Transverse colon (tissue), 4 donors: ENCODE results near the gene CNDP1. TPM values are rescaled to one million over a fixed set of nuclear protein-coding genes. Genes with fewer than 3 reads are reported as not detected.
A peak's percentile ranks its signal among the peaks of the same experiment; 100 is the strongest.

Source experiments
- DNase-seq: peaks from one replicate; pipeline ENCODE4 v3.0.0-alpha.2; 2019
- H3K27ac ChIP-seq, 4 donors: fragments of 200-600 bp; sonication (generic); 2 replicates each; pipeline ENCODE4 v1.5.1; 2016 to 2018; ENCODE audit warnings: inconsistent platforms in 4 of 4
- H3K27me3 ChIP-seq: fragments of 200-600 bp; sonication (generic); 2 replicates; pipeline ENCODE4 v1.5.1; 2017; ENCODE audit warnings: inconsistent platforms
- H3K36me3 ChIP-seq, 4 donors: fragments of 200-600 bp; sonication (generic); 2 replicates each; pipeline ENCODE4 v1.5.1; 2017 to 2019; ENCODE audit warnings: inconsistent platforms in 4 of 4
- H3K4me1 ChIP-seq, 4 donors: fragments of 200-600 bp; sonication (generic); 2 replicates each; pipeline ENCODE4 v1.5.1; 2017 to 2020; ENCODE audit warnings: inconsistent platforms in 4 of 4
- H3K4me3 ChIP-seq, 4 donors: fragments of 200-600 bp; sonication (generic); 1 replicate in 1 of 4; 2 replicates in 3 of 4; pipeline versions ENCODE4 v1.5.1 to v1.6.1; 2017 to 2019; ENCODE audit warnings: inconsistent platforms in 4 of 4
- H3K9me3 ChIP-seq, 2 donors: fragments of 200-600 bp; sonication (generic); 2 replicates each; pipeline ENCODE4 v1.5.1; 2017 to 2019; ENCODE audit warnings: inconsistent platforms in 2 of 2
- EP300 ChIP-seq: sonication (generic); formaldehyde crosslinking; IDR thresholded peaks from one replicate; pipeline ENCODE4 v1.6.1; 2017; ENCODE audit warnings: antibody characterized with exemption, low read depth
- POLR2A ChIP-seq: fragments of 450-650 bp; IDR thresholded peaks from one replicate; pipeline ENCODE4 v1.6.1; 2016; ENCODE audit warnings: antibody characterized with exemption, mild to moderate bottlenecking, moderate library complexity
- POLR2AphosphoS5 ChIP-seq, 3 donors: sonication (generic); formaldehyde crosslinking; IDR thresholded peaks; one replicate each; pipeline ENCODE4 v1.6.1; 2016; ENCODE audit warnings: antibody characterized with exemption in 3 of 3
- WGBS, 2 donors: methylation state at CpG; one replicate each; pipeline ENCODE4 v1.1.5; 2018; ENCODE audit warnings: low coverage in 1 of 2; 5-methylcytosine and 5-hydroxymethylcytosine counted together
- in situ Hi-C, 4 donors: fragments of 200-750 bp; cut with MboI; loops; one replicate each; pipeline versions ENCODE4 v1.15.0 to v1.15.1; 2017; ENCODE audit warnings: low sequenced_read_pairs in 3 of 4, low pct_ligation_motif_present in 1 of 4, low pct_unique_long_range_greater_than_20kb in 1 of 4
- intact Hi-C: fragments of 100-400 bp; cut with DNase I; formaldehyde crosslinking; loops from one replicate; pipeline ENCODE4 v1.15.1; 2023; ENCODE audit warnings: low total_unique reads
- total RNA-seq, 4 donors: library from RNA; depleted of rRNA; stranded (reverse); fragments of >200 nt; gene quantifications; one replicate each; pipeline ENCODE4 v1.1.0, GENCODE V29; 2016
- TF ChIP-seq, protein P1 (sequence below), 5 experiments: fragments of 200-600 bp in 3 of 5; fragments of 450-650 bp in 2 of 5; sonication (generic) in 3 of 5; IDR thresholded peaks; 1 replicate in 2 of 5; 2 replicates in 3 of 5; pipeline ENCODE4 v1.5.1; 2016 to 2017; ENCODE audit warnings: antibody characterized with exemption in 5 of 5, inconsistent platforms in 3 of 5, mild to moderate bottlenecking in 2 of 5, moderate library complexity in 1 of 5

The CNDP1 gene
- total RNA-seq, 4 donors from 2014 or later: not detected

- H3K4me1 ChIP-seq: peaks cover 5 to 11% (median 7%) of the 10 kb centered on the region in 4 donors
- TF ChIP-seq POLR2A (no peak), POLR2AphosphoS5 (IDR thresholded peaks at IDR 0.05) (no peak), EP300 (no peak)
- TF ChIP-seq, protein P1, sequence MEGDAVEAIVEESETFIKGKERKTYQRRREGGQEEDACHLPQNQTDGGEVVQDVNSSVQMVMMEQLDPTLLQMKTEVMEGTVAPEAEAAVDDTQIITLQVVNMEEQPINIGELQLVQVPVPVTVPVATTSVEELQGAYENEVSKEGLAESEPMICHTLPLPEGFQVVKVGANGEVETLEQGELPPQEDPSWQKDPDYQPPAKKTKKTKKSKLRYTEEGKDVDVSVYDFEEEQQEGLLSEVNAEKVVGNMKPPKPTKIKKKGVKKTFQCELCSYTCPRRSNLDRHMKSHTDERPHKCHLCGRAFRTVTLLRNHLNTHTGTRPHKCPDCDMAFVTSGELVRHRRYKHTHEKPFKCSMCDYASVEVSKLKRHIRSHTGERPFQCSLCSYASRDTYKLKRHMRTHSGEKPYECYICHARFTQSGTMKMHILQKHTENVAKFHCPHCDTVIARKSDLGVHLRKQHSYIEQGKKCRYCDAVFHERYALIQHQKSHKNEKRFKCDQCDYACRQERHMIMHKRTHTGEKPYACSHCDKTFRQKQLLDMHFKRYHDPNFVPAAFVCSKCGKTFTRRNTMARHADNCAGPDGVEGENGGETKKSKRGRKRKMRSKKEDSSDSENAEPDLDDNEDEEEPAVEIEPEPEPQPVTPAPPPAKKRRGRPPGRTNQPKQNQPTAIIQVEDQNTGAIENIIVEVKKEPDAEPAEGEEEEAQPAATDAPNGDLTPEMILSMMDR (IDR thresholded peaks at IDR 0.05): no peak
- no peak for DNase-seq
- no peaks in the 10 kb centered on the region for H3K27me3 ChIP-seq
- intact Hi-C loops (loop anchor here (10.0 kb wide), 1 partner anchor 135 kb away; no protein-coding TSS in a partner anchor), in situ Hi-C loops (loop anchor here (5.0 to 25.0 kb wide), 3 partner anchors 135 to 723 kb away; partner anchors contain the start of genes PTGR3 (in 1 of the 4) and TSHZ1 (in 1 of the 4))
- no peaks in the 10 kb centered on the region for H3K36me3 ChIP-seq
- H3K27ac ChIP-seq: no peak overlapping the region
- H3K4me3 ChIP-seq: no peak overlapping the region
- WGBS, 2 donors: 60% methylated on average over 7 of the region's 7 CpGs; no CpG with 5 or more reads in 1 of the 2 donors
- H3K9me3 ChIP-seq: no peaks in the 10 kb centered on the region
Measured at GRCh38 chr18:74489676-74490075, 44.6 kb upstream of the CNDP1 start.

DNA sequence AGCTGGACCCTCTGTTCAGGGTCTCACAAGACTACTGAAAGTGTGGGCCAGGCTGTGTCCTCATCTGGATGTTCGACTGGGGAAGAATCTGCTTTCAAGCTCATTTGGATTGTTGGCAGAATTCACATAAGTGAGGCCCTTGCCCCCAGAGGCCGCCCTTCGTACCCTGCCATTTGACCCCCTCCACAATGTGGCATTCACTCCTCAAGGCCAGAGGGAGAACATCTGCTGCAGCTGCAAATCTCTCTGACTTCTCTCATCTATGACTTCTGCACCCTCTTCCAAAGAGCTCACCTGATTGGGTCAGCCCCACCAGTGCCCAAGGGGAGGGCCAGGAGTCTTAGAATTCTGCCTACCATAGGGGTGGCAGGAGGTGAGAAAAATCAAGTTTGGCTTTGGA, 42.0 kb upstream of the CNDP1 start:
- no peak overlapping the region for H3K4me3 ChIP-seq
- no peaks in the 10 kb centered on the region for H3K36me3 ChIP-seq
- WGBS, 2 donors: 95% methylated on average over 3 of the region's 3 CpGs; no CpG with 5 or more reads in 1 of the 2 donors
- peaks cover 3 to 9% (median 6%) of the 10 kb centered on the region in 4 donors for H3K4me1 ChIP-seq
- H3K9me3 ChIP-seq: no peaks in the 10 kb centered on the region
- in situ Hi-C loops: loop anchor here (5.0 to 25.0 kb wide), 3 partner anchors 137 to 720 kb away; partner anchors contain the start of genes PTGR3 (in 1 of the 4) and TSHZ1 (in 1 of the 4)
- DNase-seq: no peak
- intact Hi-C loops: loop anchor here (10.0 kb wide), 1 partner anchor 137 kb away; no protein-coding TSS in a partner anchor
- no peaks in the 10 kb centered on the region for H3K27me3 ChIP-seq
- H3K27ac ChIP-seq: no peak overlapping the region
- no peak for TF ChIP-seq POLR2AphosphoS5 (IDR thresholded peaks at IDR 0.05)
- TF ChIP-seq EP300: no peak
- TF ChIP-seq, protein P1 (IDR thresholded peaks at IDR 0.05): no peak
- TF ChIP-seq POLR2A: no peak

DNA sequence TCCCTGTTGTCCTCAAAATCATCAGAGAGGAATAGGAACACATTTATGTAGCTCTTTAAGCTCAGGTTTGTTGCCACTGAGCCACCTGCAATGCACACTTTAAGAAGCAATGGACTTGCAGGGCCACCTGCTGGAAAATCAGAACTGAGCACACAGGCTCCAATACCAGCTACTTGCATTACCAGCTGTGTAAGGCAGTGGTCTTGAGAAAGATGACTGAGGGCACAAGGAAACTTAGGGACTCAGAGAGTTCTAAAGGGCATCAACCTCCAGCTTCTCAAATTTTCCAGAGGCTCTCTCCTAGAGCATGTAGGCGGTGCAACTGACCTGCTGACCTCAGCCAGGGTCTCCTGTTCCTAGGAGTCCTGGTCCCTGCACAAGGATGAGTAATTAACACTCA, 40.6 kb upstream of the CNDP1 start:
- in situ Hi-C loops: loop anchor here (5.0 to 25.0 kb wide), 3 partner anchors 139 to 719 kb away; partner anchors contain the start of genes PTGR3 (in 1 of the 4) and TSHZ1 (in 1 of the 4)
- WGBS, 2 donors: 79% methylated on average over 1 of the region's 1 CpG; no CpG with 5 or more reads in 1 of the 2 donors
- TF ChIP-seq POLR2AphosphoS5 (IDR thresholded peaks at IDR 0.05) (no peak), EP300 (no peak), POLR2A (no peak)
- TF ChIP-seq, protein P1 (IDR thresholded peaks at IDR 0.05): peak; percentile 46 to 80 (median 67)
- intact Hi-C loops: loop anchor here (10.0 kb wide), 1 partner anchor 139 kb away; no protein-coding TSS in a partner anchor
- DNase-seq: peak; percentile 59
- no peak overlapping the region for H3K4me3 ChIP-seq
- no peaks in the 10 kb centered on the region for H3K9me3 ChIP-seq
- no peaks in the 10 kb centered on the region for H3K27me3 ChIP-seq
- peaks cover 9 to 23% (median 17%) of the 10 kb centered on the region in 4 donors for H3K4me1 ChIP-seq
- no peak overlapping the region for H3K27ac ChIP-seq
- H3K36me3 ChIP-seq: no peaks in the 10 kb centered on the region

- Histone ChIP-seq H3K4me3 (no peak overlapping the region), H3K27ac (no peak overlapping the region), H3K27me3 (no peaks in the 10 kb centered on the region), H3K36me3 (no peaks in the 10 kb centered on the region), H3K4me1 (peaks cover 9 to 31% (median 23%) of the 10 kb centered on the region in 4 donors), H3K9me3 (no peaks in the 10 kb centered on the region)
- 57 to 58% methylated on average over 1 of the region's 1 CpG for WGBS, 2 donors
- intact Hi-C loops (loop anchor here (10.0 kb wide), 1 partner anchor 140 kb away; no protein-coding TSS in a partner anchor), in situ Hi-C loops (loop anchor here (5.0 to 25.0 kb wide), 3 partner anchors 140 to 718 kb away; partner anchors contain the start of genes PTGR3 (in 1 of the 4) and TSHZ1 (in 1 of the 4))
- DNase-seq: no peak
- TF ChIP-seq EP300: no peak
- TF ChIP-seq, protein P1 (IDR thresholded peaks at IDR 0.05): no peak
- no peak for TF ChIP-seq POLR2A
- no peak for TF ChIP-seq POLR2AphosphoS5 (IDR thresholded peaks at IDR 0.05)
Measured at GRCh38 chr18:74494514-74494913, 39.8 kb upstream of the CNDP1 start.
